ENCODE measurements around the gene PYURF. TPM values are rescaled to one million over a fixed set of nuclear protein-coding genes. Genes with fewer than 3 reads are reported as not detected.

Gene PYURF
- total RNA-seq, 1 donor from 2014 or later = 91.6 TPM

DNA sequence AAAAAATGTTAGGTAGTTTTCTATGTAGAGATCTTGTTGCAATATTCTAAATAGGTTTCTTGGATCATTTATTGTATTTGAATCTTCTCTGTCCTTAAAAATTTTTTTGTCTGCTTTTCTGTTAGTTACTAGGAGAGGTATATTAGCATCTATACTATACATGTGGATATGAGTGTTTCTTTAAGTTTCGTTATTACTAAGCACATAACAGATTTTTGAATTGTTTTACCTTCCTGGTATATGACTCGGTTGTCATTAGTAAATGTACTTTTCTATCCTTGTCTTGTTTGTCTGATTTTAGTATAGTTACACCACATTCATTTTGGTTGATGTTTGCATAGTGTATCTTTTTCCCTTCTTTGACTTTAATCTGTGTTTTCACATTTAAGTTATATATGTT lies 20.2 kb downstream of the PYURF start:
- Histone ChIP-seq H3K27me3 (no peaks in the 10 kb centered on the region), H3K4me1 (no peaks in the 10 kb centered on the region), H3K4me3 (no peak overlapping the region), H3K9me3 (no peaks in the 10 kb centered on the region), H3K36me3 (peaks cover 0 to 29% of the 10 kb centered on the region in 2 donors), H3K27ac (no peak overlapping the region)
- no peak for DNase-seq (ENCODE audit: low spot score in 2 of 2)
- intact Hi-C loops (cut with DNase I) = no loop called here
- TF ChIP-seq, protein P1, sequence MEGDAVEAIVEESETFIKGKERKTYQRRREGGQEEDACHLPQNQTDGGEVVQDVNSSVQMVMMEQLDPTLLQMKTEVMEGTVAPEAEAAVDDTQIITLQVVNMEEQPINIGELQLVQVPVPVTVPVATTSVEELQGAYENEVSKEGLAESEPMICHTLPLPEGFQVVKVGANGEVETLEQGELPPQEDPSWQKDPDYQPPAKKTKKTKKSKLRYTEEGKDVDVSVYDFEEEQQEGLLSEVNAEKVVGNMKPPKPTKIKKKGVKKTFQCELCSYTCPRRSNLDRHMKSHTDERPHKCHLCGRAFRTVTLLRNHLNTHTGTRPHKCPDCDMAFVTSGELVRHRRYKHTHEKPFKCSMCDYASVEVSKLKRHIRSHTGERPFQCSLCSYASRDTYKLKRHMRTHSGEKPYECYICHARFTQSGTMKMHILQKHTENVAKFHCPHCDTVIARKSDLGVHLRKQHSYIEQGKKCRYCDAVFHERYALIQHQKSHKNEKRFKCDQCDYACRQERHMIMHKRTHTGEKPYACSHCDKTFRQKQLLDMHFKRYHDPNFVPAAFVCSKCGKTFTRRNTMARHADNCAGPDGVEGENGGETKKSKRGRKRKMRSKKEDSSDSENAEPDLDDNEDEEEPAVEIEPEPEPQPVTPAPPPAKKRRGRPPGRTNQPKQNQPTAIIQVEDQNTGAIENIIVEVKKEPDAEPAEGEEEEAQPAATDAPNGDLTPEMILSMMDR (IDR thresholded peaks at IDR 0.05) = no peak

DNA sequence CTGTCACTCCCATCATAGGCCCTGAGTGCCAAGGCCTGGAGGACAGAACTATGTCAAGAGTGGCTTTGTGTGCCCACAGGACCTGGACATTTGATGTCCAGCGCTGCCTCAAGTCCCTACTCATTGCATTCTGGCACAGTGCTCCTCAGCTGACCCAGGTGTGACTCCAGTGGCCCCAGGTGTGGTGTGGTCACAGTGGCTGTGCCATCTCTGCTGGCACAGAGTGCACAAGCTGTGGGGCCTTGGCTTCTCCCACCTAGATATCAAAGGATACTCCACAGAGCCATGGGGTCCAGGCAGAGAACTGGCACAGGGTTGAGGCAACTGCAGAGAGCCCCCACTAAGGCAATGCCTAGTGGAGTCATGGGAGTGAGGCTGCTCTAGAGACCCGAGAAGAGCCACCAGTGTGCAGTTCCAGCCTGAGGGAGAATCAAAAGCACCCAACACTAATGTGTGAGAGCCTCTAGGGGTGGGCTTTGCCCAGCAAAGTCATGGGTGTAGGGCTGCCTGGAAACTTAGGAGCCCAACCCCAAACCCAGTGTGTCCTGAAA lies 25.6 kb downstream of the PYURF start:
- intact Hi-C loops (cut with DNase I) = no loop called here
- no peak overlapping the region for H3K27ac ChIP-seq
- H3K36me3 ChIP-seq = peaks cover 14 to 43% of the 10 kb centered on the region in 2 donors
- H3K4me3 ChIP-seq = no peak overlapping the region
- no peaks in the 10 kb centered on the region for H3K4me1 ChIP-seq
- no peaks in the 10 kb centered on the region for H3K27me3 ChIP-seq
- DNase-seq (ENCODE audit: low spot score in 2 of 2) = no peak
- TF ChIP-seq, protein P1 (IDR thresholded peaks at IDR 0.05) = no peak
- no peaks in the 10 kb centered on the region for H3K9me3 ChIP-seq

DNA sequence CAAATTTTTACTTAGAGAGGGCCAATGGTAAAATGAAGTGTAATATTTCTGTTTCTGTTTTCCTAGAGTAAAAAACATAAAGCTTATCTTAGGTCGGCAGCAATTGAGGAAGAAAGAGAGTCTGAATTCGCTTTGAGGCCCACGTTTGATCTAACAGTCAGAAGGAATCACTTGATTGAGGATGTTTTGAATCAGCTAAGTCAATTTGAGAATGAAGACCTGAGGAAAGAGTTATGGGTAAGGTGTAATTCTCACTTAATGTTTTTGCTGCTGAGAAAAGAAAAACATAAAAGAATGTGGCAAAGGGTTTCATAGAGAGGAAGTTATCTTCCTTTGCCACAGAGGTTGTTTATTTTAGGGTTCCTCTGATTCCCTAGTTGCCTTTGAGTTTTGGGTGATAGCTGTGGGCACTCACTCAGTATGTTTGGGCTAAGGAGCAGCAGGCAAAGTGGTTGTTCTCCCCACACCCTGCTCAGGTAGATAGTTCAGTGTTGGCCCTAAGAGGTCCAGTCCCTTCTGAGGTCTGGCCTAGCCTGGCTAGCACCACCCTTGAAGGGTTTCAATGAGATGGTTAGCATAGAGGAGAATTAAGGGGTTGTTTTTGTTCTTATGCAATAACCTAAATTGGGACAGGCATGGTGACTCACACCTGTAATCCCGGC lies 34.3 kb downstream of the PYURF start:
- intact Hi-C loops (cut with DNase I) = no loop called here
- no peak overlapping the region for H3K27ac ChIP-seq
- DNase-seq (ENCODE audit: low spot score in 2 of 2) = no peak
- no peaks in the 10 kb centered on the region for H3K27me3 ChIP-seq
- no peak overlapping the region for H3K4me3 ChIP-seq
- H3K36me3 ChIP-seq = peaks cover 20 to 28% of the 10 kb centered on the region in 2 donors
- TF ChIP-seq, protein P1 (IDR thresholded peaks at IDR 0.05) = no peak
- no peaks in the 10 kb centered on the region for H3K9me3 ChIP-seq
- H3K4me1 ChIP-seq = no peaks in the 10 kb centered on the region

DNA sequence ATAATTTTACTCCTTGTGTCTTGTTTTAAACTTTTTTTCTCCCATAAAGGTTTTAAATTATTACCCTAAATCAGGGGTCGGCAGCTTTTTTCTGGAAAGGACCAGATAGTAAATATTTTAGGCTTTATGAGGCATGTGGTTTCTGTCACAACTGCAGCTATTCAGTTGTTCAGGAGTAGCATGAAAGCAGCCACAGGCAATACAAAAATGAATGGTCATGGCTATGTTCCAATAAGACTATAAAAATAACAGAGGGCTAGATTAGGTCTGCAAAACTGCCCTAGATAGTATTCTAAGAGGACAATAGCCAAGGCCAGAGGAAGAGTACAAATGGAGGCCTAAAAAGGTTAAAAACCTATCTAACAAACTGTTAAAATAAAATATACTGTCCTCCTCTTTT lies 42.0 kb downstream of the PYURF start:
- H3K27ac ChIP-seq = no peak overlapping the region
- TF ChIP-seq, protein P1 (IDR thresholded peaks at IDR 0.05) = no peak
- H3K4me1 ChIP-seq = no peaks in the 10 kb centered on the region
- intact Hi-C loops (cut with DNase I) = no loop called here
- H3K36me3 ChIP-seq = peaks cover 5 to 9% of the 10 kb centered on the region in 2 donors
- no peaks in the 10 kb centered on the region for H3K27me3 ChIP-seq
- H3K4me3 ChIP-seq = no peak overlapping the region
- DNase-seq (ENCODE audit: low spot score in 2 of 2) = no peak
- H3K9me3 ChIP-seq = no peaks in the 10 kb centered on the region

DNA sequence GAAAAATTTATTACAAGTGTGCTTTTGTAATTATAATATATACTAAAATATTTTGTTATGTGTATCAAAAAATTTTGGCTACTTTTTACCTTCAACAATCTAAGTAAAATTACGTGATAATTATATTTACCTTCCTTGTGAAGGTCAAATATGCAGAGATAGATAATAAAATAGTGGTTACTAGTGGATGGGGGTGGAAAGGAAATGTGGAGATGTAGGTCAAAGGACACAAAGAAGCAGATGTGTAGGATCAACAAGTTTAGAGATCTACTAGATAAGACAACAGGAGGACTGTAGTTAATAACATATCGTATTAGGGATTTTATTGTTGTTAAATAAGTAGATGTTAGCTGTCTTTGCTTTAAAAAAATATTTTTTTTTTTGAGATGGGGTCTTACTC lies 45.3 kb downstream of the PYURF start:
- H3K27ac ChIP-seq = no peak overlapping the region
- no peaks in the 10 kb centered on the region for H3K4me1 ChIP-seq
- TF ChIP-seq, protein P1 (IDR thresholded peaks at IDR 0.05) = no peak
- no peak for DNase-seq (ENCODE audit: low spot score in 2 of 2)
- H3K27me3 ChIP-seq = no peaks in the 10 kb centered on the region
- H3K9me3 ChIP-seq = no peaks in the 10 kb centered on the region
- no peak overlapping the region for H3K4me3 ChIP-seq
- H3K36me3 ChIP-seq = peaks cover 0 to 17% of the 10 kb centered on the region in 2 donors
- intact Hi-C loops (cut with DNase I) = no loop called here

Data from ascending aorta (tissue), 2 donors.